Measurements from ENCODE around the gene PALLD. TPM values are rescaled to one million over a fixed set of nuclear protein-coding genes. Genes with fewer than 3 reads are reported as not detected.

Gene PALLD
- total RNA-seq, 1 experiment from 2014 or later = 23.7 TPM

- TF ChIP-seq FOXP4 (CRISPR knock-in tag; IDR thresholded peaks at IDR 0.05) = no peak
- TF ChIP-seq ZNF138 (CRISPR knock-in tag; conservative IDR thresholded peaks at IDR 0.05) = no peak
- no peak for TF ChIP-seq ATF3 (CRISPR knock-in tag; conservative IDR thresholded peaks at IDR 0.05)
- TF ChIP-seq EMX1 (CRISPR knock-in tag; IDR thresholded peaks at IDR 0.05) = no peak
- TF ChIP-seq MLX (CRISPR knock-in tag; IDR thresholded peaks at IDR 0.05) = no peak
Measured at GRCh38 chr4:168892475-168892874, 395.6 kb downstream of the PALLD start (continued).

GRCh38 chr4:168893205-168893604, 396.4 kb downstream of the PALLD start:
- TF ChIP-seq ZNF138 (CRISPR knock-in tag; conservative IDR thresholded peaks at IDR 0.05) = no peak
- no peak for TF ChIP-seq SOX15 (CRISPR knock-in tag; IDR thresholded peaks at IDR 0.05)
- no peak for TF ChIP-seq KAT7 (CRISPR knock-in tag; IDR thresholded peaks at IDR 0.05; ENCODE audit: borderline replicate concordance)
- Mint-ChIP-seq H3K4me1 (peaks cover 3% of the 10 kb centered on the region; the same call in 1 of the 2 replicates), H3K27me3 (ENCODE audit: low read depth) (no peaks in the 10 kb centered on the region), H3K9me3 (no peaks in the 10 kb centered on the region), H3K36me3 (peaks cover 32% of the 10 kb centered on the region), H3K27ac (no peak overlapping the region), H3K4me3 (no peak overlapping the region)
- ATAC-seq = no peak
- no peak for DNase-seq (ENCODE audit: low spot score)
- ChIA-PET POLR2A (no interaction called here), CTCF (interaction anchor here (1.5 kb wide), 1 partner anchor 23 kb away, joined by 5 read pairs; no protein-coding TSS in a partner anchor)

GRCh38 chr4:168893807-168894206, 397.0 kb downstream of the PALLD start:
- H3K27me3 Mint-ChIP-seq (ENCODE audit: low read depth) = no peaks in the 10 kb centered on the region
- ChIA-PET POLR2A (interaction anchor here (0.6 kb wide), 1 partner anchor 1486 kb away, joined by 4 read pairs; no protein-coding TSS in a partner anchor), CTCF (interaction anchor here (1.5 kb wide), 1 partner anchor 23 kb away, joined by 5 read pairs; no protein-coding TSS in a partner anchor)
- H3K9me3 Mint-ChIP-seq = no peaks in the 10 kb centered on the region
- TF ChIP-seq ZMAT4 (CRISPR knock-in tag; IDR thresholded peaks at IDR 0.05) (no peak), TCF7 (CRISPR knock-in tag; IDR thresholded peaks at IDR 0.05; ENCODE audit: low read depth) (no peak)
- DNase-seq (ENCODE audit: low spot score) (no peak), ATAC-seq (no peak)
- peaks cover 31% of the 10 kb centered on the region for H3K36me3 Mint-ChIP-seq
- H3K27ac Mint-ChIP-seq = no peak overlapping the region
- H3K4me3 Mint-ChIP-seq = no peak overlapping the region
- peaks cover 3% of the 10 kb centered on the region; the same call in 1 of the 2 replicates for H3K4me1 Mint-ChIP-seq

GRCh38 chr4:168900080-168900479, 403.2 kb downstream of the PALLD start:
- H3K4me1 Mint-ChIP-seq = no peaks in the 10 kb centered on the region
- DNase-seq (ENCODE audit: low spot score) (no peak), ATAC-seq (no peak)
- ChIA-PET POLR2A (no interaction called here), CTCF (no interaction called here)
- H3K4me3 Mint-ChIP-seq = no peak overlapping the region
- no peak overlapping the region; the same call in 1 of the 2 replicates for H3K27ac Mint-ChIP-seq
- no peaks in the 10 kb centered on the region for H3K27me3 Mint-ChIP-seq (ENCODE audit: low read depth)
- peaks cover 27% of the 10 kb centered on the region for H3K36me3 Mint-ChIP-seq
- no peaks in the 10 kb centered on the region for H3K9me3 Mint-ChIP-seq
- no peak for TF ChIP-seq USF2 (CRISPR knock-in tag; IDR thresholded peaks at IDR 0.05)

GRCh38 chr4:168907119-168907698, 410.4 kb downstream of the PALLD start:
- peaks cover 8% of the 10 kb centered on the region for H3K36me3 Mint-ChIP-seq
- no peak for TF ChIP-seq GRHL2 (CRISPR knock-in tag; IDR thresholded peaks at IDR 0.05; ENCODE audit: insufficient replicate concordance, severe bottlenecking)
- TF ChIP-seq ZNF425 (CRISPR knock-in tag; conservative IDR thresholded peaks at IDR 0.05) = no peak
- TF ChIP-seq ZNF532 (CRISPR knock-in tag; IDR thresholded peaks at IDR 0.05; ENCODE audit: borderline replicate concordance) = no peak
- TF ChIP-seq GABPB1 (CRISPR knock-in tag; IDR thresholded peaks at IDR 0.05) = no peak
- ChIA-PET CTCF (no interaction called here), POLR2A (no interaction called here)
- H3K27me3 Mint-ChIP-seq (ENCODE audit: low read depth) = no peaks in the 10 kb centered on the region
- no peak overlapping the region for H3K27ac Mint-ChIP-seq
- no peaks in the 10 kb centered on the region for H3K9me3 Mint-ChIP-seq
- no peak overlapping the region for H3K4me3 Mint-ChIP-seq
- ATAC-seq (no peak), DNase-seq (ENCODE audit: low spot score) (no peak)
- no peaks in the 10 kb centered on the region for H3K4me1 Mint-ChIP-seq

Data from WTC11 (cell line).